ENCODE data around the gene CHMP2A.
A peak's percentile ranks its signal among the peaks of the same experiment; 100 is the strongest.

Gene CHMP2A

GRCh38 chr19:58562122-58563033 is 7.5 kb upstream of the CHMP2A start:
- peaks cover 29 to 35% of the 10 kb centered on the region in 2 donors for H3K4me1 Mint-ChIP-seq (ENCODE audit: low read depth in 2 of 2)

DNA sequence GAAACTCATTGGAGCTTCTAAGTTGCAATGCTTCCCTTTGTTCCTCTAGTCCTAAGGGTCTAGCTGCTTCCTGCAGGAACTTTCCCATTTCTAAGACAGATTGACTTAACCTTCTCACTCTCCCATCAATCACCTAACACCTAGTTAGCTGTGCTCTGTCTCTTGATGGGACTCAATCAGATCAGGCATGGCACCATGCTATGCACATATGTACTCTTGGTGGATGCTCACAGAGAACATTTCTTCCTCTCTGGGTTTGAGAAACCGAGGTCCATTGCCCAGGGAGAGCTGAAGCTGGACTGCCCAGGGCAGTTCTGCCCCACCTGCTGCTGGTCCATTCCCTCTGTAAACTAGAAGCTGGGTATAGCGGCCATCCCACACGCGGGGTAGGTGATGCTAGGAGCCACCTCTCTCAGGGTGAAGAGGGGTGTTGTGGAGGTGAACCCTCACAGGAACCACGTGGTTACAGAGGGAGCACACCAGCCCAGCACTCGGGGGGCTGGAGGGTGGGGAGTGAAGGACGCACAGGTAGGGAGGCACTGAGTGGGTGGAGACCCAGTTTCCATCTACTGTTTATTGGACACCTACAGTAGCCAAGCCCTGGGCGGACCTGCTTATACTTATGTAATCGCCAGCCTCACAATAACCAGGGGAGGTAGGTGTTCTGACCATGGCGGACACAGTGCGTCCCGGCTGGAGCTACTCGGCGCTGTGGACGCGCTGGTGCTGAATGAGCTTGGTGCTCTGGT is 6.6 kb upstream of the CHMP2A start:
- DNase-seq = no peak
- ATAC-seq (replicated peaks) = no peak
- Mint-ChIP-seq H3K9me3 (no peaks in the 10 kb centered on the region), H3K4me1 (ENCODE audit: low read depth in 2 of 2) (peaks cover 36 to 43% of the 10 kb centered on the region in 2 donors), H3K27ac (peak overlapping the region in 1 of 2 donors; percentile 86), H3K27me3 (no peaks in the 10 kb centered on the region), H3K36me3 (ENCODE audit: insufficient read depth) (peaks cover 43% of the 10 kb centered on the region), H3K4me3 (peak overlapping the region; percentile 80 to 99)

More at GRCh38 chr19:58562122-58563033, 7.5 kb upstream of the CHMP2A start:
- no peaks in the 10 kb centered on the region for H3K27me3 Mint-ChIP-seq
- H3K36me3 Mint-ChIP-seq (ENCODE audit: insufficient read depth) = peaks cover 35% of the 10 kb centered on the region
- H3K4me3 Mint-ChIP-seq = peak overlapping the region; percentile 80 to 99
- H3K27ac Mint-ChIP-seq = peak overlapping the region; percentile 41 to 86
- ATAC-seq (replicated peaks) (no peak), DNase-seq (no peak)
- no peaks in the 10 kb centered on the region for H3K9me3 Mint-ChIP-seq

- Mint-ChIP-seq H3K4me1 (ENCODE audit: low read depth in 2 of 2) (peaks cover 41 to 49% of the 10 kb centered on the region in 2 donors), H3K36me3 (ENCODE audit: insufficient read depth) (peaks cover 47% of the 10 kb centered on the region), H3K27ac (peak overlapping the region in 1 of 2 donors; percentile 38), H3K9me3 (no peaks in the 10 kb centered on the region), H3K4me3 (peak overlapping the region; percentile 80 to 99), H3K27me3 (no peaks in the 10 kb centered on the region)
- ATAC-seq (replicated peaks) (no peak), DNase-seq (no peak)
Measured at GRCh38 chr19:58560921-58561320, 6.0 kb upstream of the CHMP2A start.

GRCh38 chr19:58560007-58560887 is 5.3 kb upstream of the CHMP2A start:
- no peak for ATAC-seq (replicated peaks)
- Mint-ChIP-seq H3K4me1 (ENCODE audit: low read depth in 2 of 2) (peaks cover 43 to 53% of the 10 kb centered on the region in 2 donors), H3K9me3 (no peaks in the 10 kb centered on the region), H3K4me3 (peak overlapping the region; percentile 96 to 99), H3K27ac (peak overlapping the region; percentile 95 to 99), H3K36me3 (ENCODE audit: insufficient read depth) (peaks cover 53% of the 10 kb centered on the region), H3K27me3 (no peaks in the 10 kb centered on the region)
- no peak for DNase-seq

GRCh38 chr19:58559275-58560006 is 4.5 kb upstream of the CHMP2A start:
- peaks cover 48 to 58% of the 10 kb centered on the region in 2 donors for H3K4me1 Mint-ChIP-seq (ENCODE audit: low read depth in 2 of 2)
- ATAC-seq (replicated peaks) (no peak), DNase-seq (peak in 2 of 3 experiments; percentile 33 to 38)
- H3K9me3 Mint-ChIP-seq = no peaks in the 10 kb centered on the region
- no peaks in the 10 kb centered on the region for H3K27me3 Mint-ChIP-seq
- H3K4me3 Mint-ChIP-seq = peak overlapping the region; percentile 96 to 99
- peak overlapping the region; percentile 95 to 99 for H3K27ac Mint-ChIP-seq
- H3K36me3 Mint-ChIP-seq (ENCODE audit: insufficient read depth) = peaks cover 59% of the 10 kb centered on the region

- DNase-seq = peak; percentile 100
- Mint-ChIP-seq H3K4me1 (ENCODE audit: low read depth in 2 of 2) (peaks cover 50 to 64% of the 10 kb centered on the region in 2 donors), H3K27ac (peak overlapping the region; percentile 95 to 99), H3K27me3 (no peaks in the 10 kb centered on the region), H3K36me3 (ENCODE audit: insufficient read depth) (peaks cover 64% of the 10 kb centered on the region), H3K9me3 (no peaks in the 10 kb centered on the region), H3K4me3 (peak overlapping the region; percentile 96 to 99)
- ATAC-seq (replicated peaks) = peak; percentile 65
Measured at GRCh38 chr19:58558623-58559274, 3.8 kb upstream of the CHMP2A start.

- ATAC-seq (replicated peaks) = peak; percentile 19
- H3K27ac Mint-ChIP-seq = peak within 1 kb of the TSS; percentile 95 to 99
- H3K36me3 Mint-ChIP-seq (ENCODE audit: insufficient read depth) = peaks cover 69% of the 10 kb centered on the region
Measured at GRCh38 chr19:58558066-58558622, 3.2 kb upstream of the CHMP2A start, which contains the start of gene UBE2M. Gene UBE2M (minus strand): TSS chr19:58558611. CDS start chr19:58558381, 230 bp downstream.

GRCh38 chr19:58557221-58558065 is 2.5 kb upstream of the CHMP2A start:
- ATAC-seq (replicated peaks) = no peak
- Mint-ChIP-seq H3K4me3 (peak overlapping the region; percentile 96 to 99), H3K4me1 (ENCODE audit: low read depth in 2 of 2) (peaks cover 54 to 65% of the 10 kb centered on the region in 2 donors), H3K27ac (peak overlapping the region; percentile 95 to 99), H3K9me3 (no peaks in the 10 kb centered on the region), H3K36me3 (ENCODE audit: insufficient read depth) (peaks cover 76% of the 10 kb centered on the region), H3K27me3 (no peaks in the 10 kb centered on the region)
- no peak for DNase-seq

More at GRCh38 chr19:58558066-58558622, 3.2 kb upstream of the CHMP2A start, which contains the start of gene UBE2M:
- H3K4me3 Mint-ChIP-seq = peak within 1 kb of the TSS; percentile 96 to 99
- DNase-seq = peak in 2 of 3 experiments; percentile 44 to 54
- no peaks in the 10 kb centered on the region for H3K27me3 Mint-ChIP-seq
- no peaks in the 10 kb centered on the region for H3K9me3 Mint-ChIP-seq
- H3K4me1 Mint-ChIP-seq (ENCODE audit: low read depth in 2 of 2) = peaks cover 48 to 63% of the 10 kb centered on the region in 2 donors

DNA sequence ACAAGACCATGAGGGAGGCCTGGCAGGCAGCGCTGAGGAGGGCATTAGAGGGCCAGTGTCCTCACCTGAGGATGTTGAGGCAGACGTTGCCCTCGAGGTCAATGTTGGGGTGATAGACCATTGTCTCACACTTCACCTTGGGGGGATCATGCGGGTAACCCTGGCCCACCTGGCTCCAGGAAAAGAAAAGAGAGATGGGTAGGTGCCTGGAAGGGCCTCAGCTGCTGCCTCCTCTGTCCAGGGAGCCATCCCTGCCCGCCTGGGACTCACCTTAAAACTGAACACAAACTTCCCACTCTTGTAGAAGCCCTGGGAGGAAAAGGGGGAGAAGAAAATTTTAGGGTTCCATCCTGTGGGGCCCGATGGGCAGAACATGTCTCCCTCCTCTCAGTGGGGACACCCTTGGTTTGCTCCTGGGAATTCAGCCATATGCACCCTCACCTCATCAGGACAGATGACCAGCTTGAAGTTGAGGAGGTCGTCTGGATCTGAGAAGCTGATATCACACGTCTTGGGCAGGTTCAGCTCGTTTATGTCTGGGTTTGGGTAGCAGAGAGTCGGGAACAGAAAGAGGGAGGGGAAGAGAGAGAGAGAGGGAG is 1.8 kb upstream of the CHMP2A start:
- H3K9me3 Mint-ChIP-seq = no peaks in the 10 kb centered on the region
- H3K36me3 Mint-ChIP-seq (ENCODE audit: insufficient read depth) = peaks cover 77% of the 10 kb centered on the region
- H3K27me3 Mint-ChIP-seq = no peaks in the 10 kb centered on the region
- H3K4me1 Mint-ChIP-seq (ENCODE audit: low read depth in 2 of 2) = peaks cover 55 to 61% of the 10 kb centered on the region in 2 donors
- H3K4me3 Mint-ChIP-seq = peak overlapping the region; percentile 96 to 99
- H3K27ac Mint-ChIP-seq = peak overlapping the region; percentile 95 to 99
- DNase-seq (no peak), ATAC-seq (replicated peaks) (no peak)

GRCh38 chr19:58555920-58556621 is 1.2 kb upstream of the CHMP2A start:
- no peak for DNase-seq
- ATAC-seq (replicated peaks) = no peak
- H3K4me3 Mint-ChIP-seq = peak overlapping the region; percentile 96 to 99
- H3K36me3 Mint-ChIP-seq (ENCODE audit: insufficient read depth) = peaks cover 84% of the 10 kb centered on the region
- no peaks in the 10 kb centered on the region for H3K27me3 Mint-ChIP-seq
- peak overlapping the region; percentile 98 to 99 for H3K27ac Mint-ChIP-seq
- peaks cover 55 to 58% of the 10 kb centered on the region in 2 donors for H3K4me1 Mint-ChIP-seq (ENCODE audit: low read depth in 2 of 2)
- no peaks in the 10 kb centered on the region for H3K9me3 Mint-ChIP-seq
